GM20000 (cell line): ENCODE results near the gene SLC25A10.
"Not testable (repeated sequence)": the region's sequence is repeated elsewhere in the genome, so short reads cannot be mapped to it uniquely, and the experiment has no call there.

Experiments used
- DNase-seq: peaks from one replicate; pipeline ENCODE4 v3.0.0; 2012; ENCODE audit warnings: low spot score
- CTCF ChIP-seq: IDR thresholded peaks from 2 replicates; pipeline ENCODE4 v1.5.1; 2012; ENCODE audit warnings: mild to moderate bottlenecking, control low read depth; ENCODE audit errors: extremely low read depth, missing control alignments

Gene SLC25A10

GRCh38 chr17:81672954-81673353, 39.1 kb upstream of the SLC25A10 start:
- TF ChIP-seq CTCF: no peak
- no peak for DNase-seq

GRCh38 chr17:81673561-81674258, 38.4 kb upstream of the SLC25A10 start:
- no peak for TF ChIP-seq CTCF
- no peak for DNase-seq

GRCh38 chr17:81675515-81676221, 36.4 kb upstream of the SLC25A10 start:
- TF ChIP-seq CTCF: peak; percentile 27
- not testable (repeated sequence) for DNase-seq

DNA sequence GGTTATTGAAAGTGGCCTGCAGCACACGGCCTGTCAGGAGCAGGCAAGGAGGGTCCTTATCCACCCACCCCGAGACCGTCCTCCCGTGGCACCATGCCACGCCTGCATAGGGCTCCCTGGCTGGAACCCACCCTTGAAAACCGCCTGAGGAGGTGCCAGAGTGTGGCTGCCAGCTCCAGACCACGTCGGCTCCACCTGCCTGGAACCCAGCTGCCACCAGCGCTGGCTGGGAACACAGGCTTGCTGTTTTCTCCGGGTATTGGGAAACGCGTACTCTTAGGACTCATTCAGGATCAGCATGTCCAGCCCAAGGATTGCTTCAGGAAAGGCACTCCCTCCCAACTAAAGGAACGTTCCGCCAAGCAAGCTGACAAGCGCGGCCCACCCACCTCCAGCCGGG, 35.2 kb upstream of the SLC25A10 start:
- DNase-seq: no peak
- no peak for TF ChIP-seq CTCF

GRCh38 chr17:81680150-81680549, 31.9 kb upstream of the SLC25A10 start:
- TF ChIP-seq CTCF: no peak
- DNase-seq: no peak

DNA sequence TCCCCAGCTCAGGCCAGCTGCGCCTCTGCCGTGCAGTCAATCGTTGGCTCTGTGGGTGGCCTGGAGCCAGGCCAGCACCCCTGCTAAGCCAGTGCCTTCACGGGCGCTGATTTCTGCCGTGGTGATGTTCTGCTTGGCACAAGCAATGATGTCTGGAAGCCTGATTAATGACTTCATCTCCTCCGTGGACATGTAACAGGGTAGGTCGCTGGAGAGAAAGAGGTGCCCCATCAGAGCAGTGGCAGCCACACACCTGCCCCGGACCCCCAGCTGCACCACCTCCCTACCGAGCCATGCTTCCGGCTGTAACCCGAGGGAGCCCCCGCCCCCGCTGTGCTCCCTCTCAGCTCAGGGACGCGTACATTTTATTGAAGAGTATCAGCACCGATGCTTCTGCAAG, 30.4 kb upstream of the SLC25A10 start:
- DNase-seq: no peak
- no peak for TF ChIP-seq CTCF

DNA sequence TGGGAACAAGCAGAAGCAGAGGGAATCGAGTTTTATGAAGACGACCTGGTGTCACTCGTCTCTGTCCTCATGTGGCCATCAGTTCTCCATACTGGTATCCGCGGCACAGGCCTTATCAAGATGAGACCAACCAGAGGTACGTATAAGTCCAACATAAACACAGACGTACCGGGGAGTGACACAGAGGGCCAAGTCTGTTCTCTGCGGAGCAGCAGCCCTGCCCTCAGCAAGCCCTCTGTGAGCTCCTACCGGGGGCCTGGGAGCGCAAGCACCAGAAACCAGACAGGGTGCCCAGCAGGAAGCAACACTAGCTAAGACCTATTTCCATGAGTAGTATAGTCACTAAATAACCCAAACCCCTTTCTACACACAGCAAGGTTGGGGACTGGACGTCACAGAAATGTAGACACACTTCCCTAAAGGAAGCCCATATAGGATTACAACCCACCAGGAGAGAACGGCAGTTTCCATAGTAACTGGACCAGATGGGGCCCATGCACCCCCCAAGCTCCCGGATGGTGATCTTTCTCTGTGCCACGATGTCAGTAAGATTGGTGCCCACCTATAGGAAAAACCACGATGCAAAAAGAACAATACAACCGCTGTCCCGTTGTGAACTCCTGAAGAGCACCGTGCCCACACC, 29.4 kb upstream of the SLC25A10 start:
- no peak for TF ChIP-seq CTCF
- DNase-seq: no peak
